Measurements from ENCODE around the gene SARNP.

DNA sequence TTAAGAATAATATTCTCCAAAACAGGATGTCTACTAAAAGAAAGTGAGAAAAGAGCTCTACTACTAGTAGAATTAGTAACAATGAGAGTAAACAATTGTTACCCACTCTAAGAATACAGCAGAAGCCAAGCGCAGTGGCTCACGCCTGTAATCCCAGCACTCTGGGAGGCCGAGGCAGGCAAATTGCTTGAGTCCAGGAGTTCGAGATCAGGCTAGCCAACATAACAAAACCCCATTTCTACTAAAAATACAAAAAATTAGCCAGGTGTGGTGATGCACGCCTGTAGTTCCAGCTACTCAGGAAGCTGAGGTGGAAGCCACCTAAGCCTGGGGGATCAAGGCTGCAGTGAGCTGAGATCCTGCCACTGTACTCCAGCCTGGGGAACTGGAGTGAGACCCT lies 7.2 kb upstream of the SARNP start:
- TF ChIP-seq, protein P1, sequence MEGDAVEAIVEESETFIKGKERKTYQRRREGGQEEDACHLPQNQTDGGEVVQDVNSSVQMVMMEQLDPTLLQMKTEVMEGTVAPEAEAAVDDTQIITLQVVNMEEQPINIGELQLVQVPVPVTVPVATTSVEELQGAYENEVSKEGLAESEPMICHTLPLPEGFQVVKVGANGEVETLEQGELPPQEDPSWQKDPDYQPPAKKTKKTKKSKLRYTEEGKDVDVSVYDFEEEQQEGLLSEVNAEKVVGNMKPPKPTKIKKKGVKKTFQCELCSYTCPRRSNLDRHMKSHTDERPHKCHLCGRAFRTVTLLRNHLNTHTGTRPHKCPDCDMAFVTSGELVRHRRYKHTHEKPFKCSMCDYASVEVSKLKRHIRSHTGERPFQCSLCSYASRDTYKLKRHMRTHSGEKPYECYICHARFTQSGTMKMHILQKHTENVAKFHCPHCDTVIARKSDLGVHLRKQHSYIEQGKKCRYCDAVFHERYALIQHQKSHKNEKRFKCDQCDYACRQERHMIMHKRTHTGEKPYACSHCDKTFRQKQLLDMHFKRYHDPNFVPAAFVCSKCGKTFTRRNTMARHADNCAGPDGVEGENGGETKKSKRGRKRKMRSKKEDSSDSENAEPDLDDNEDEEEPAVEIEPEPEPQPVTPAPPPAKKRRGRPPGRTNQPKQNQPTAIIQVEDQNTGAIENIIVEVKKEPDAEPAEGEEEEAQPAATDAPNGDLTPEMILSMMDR (conservative IDR thresholded peaks at IDR 0.05; ENCODE audit: low read length): no peak
- TF ChIP-seq EZH2phosphoT487 (IDR thresholded peaks at IDR 0.05; ENCODE audit: borderline replicate concordance, low read depth, low read length): no peak
